ENCODE results near the gene DNASE2.
A peak's percentile ranks its signal among the peaks of the same experiment; 100 is the strongest.

The DNASE2 gene

GRCh38 chr19:12838182-12838885 is 42.9 kb downstream of the DNASE2 start, which contains the start of gene MAST1:
Gene MAST1, plus strand, starts transcription at chr19:12838515. Its CDS starts 58 bp downstream, at chr19:12838573.
- no peak within 1 kb of the TSS for H3K27ac ChIP-seq (ENCODE audit: low read length)
- peaks cover 73% of the 10 kb centered on the region for H3K27me3 ChIP-seq (ENCODE audit: low read depth, low read length)
- no peaks in the 10 kb centered on the region for H3K9me3 ChIP-seq (ENCODE audit: control insufficient read depth in 1 of 2, low read length in 2 of 2)
- peak within 1 kb of the TSS in 1 of 2 donors; percentile 38 for H3K4me3 ChIP-seq (ENCODE audit: low read depth in 1 of 2, low read length in 2 of 2)
- no peaks in the 10 kb centered on the region for H3K36me3 ChIP-seq (ENCODE audit: control insufficient read depth in 1 of 2, insufficient read depth in 2 of 2, low read length in 2 of 2)
- peaks cover 0 to 31% of the 10 kb centered on the region in 2 donors for H3K4me1 ChIP-seq (ENCODE audit: control insufficient read depth in 1 of 2, insufficient read depth in 2 of 2, low read length in 2 of 2)

GRCh38 chr19:12837225-12837624 is 44.0 kb downstream of the DNASE2 start:
- no peak overlapping the region for H3K27ac ChIP-seq (ENCODE audit: low read length)
- peaks cover 0 to 42% of the 10 kb centered on the region in 2 donors for H3K4me1 ChIP-seq (ENCODE audit: control insufficient read depth in 1 of 2, insufficient read depth in 2 of 2, low read length in 2 of 2)
- no peak overlapping the region for H3K4me3 ChIP-seq (ENCODE audit: low read depth in 1 of 2, low read length in 2 of 2)
- H3K27me3 ChIP-seq (ENCODE audit: low read depth, low read length): peaks cover 83% of the 10 kb centered on the region
- no peaks in the 10 kb centered on the region for H3K36me3 ChIP-seq (ENCODE audit: control insufficient read depth in 1 of 2, insufficient read depth in 2 of 2, low read length in 2 of 2)
- no peaks in the 10 kb centered on the region for H3K9me3 ChIP-seq (ENCODE audit: control insufficient read depth in 1 of 2, low read length in 2 of 2)

DNA sequence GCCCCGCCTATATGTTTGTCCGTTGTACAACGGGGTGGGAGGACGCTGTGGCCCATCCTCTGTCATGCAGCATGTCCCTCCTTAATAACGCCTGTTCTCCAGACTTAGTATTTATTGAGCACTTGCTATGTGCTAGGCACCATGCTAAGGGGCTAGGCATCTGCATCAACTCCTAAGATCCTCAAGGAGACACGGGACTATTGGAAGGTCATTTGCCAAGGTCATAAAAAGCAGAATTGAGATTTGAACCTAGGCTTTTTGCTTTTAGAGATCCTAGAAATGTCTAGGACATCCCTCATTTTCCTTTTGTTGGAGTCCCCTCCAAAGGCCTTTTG is 44.8 kb downstream of the DNASE2 start:
- Histone ChIP-seq H3K36me3 (ENCODE audit: control insufficient read depth in 1 of 2, insufficient read depth in 2 of 2, low read length in 2 of 2) (no peaks in the 10 kb centered on the region), H3K27me3 (ENCODE audit: low read depth, low read length) (peaks cover 83% of the 10 kb centered on the region), H3K9me3 (ENCODE audit: control insufficient read depth in 1 of 2, low read length in 2 of 2) (no peaks in the 10 kb centered on the region), H3K4me1 (ENCODE audit: control insufficient read depth in 1 of 2, insufficient read depth in 2 of 2, low read length in 2 of 2) (peaks cover 0 to 44% of the 10 kb centered on the region in 2 donors), H3K27ac (ENCODE audit: low read length) (no peak overlapping the region), H3K4me3 (ENCODE audit: low read depth in 1 of 2, low read length in 2 of 2) (no peak overlapping the region)

DNA sequence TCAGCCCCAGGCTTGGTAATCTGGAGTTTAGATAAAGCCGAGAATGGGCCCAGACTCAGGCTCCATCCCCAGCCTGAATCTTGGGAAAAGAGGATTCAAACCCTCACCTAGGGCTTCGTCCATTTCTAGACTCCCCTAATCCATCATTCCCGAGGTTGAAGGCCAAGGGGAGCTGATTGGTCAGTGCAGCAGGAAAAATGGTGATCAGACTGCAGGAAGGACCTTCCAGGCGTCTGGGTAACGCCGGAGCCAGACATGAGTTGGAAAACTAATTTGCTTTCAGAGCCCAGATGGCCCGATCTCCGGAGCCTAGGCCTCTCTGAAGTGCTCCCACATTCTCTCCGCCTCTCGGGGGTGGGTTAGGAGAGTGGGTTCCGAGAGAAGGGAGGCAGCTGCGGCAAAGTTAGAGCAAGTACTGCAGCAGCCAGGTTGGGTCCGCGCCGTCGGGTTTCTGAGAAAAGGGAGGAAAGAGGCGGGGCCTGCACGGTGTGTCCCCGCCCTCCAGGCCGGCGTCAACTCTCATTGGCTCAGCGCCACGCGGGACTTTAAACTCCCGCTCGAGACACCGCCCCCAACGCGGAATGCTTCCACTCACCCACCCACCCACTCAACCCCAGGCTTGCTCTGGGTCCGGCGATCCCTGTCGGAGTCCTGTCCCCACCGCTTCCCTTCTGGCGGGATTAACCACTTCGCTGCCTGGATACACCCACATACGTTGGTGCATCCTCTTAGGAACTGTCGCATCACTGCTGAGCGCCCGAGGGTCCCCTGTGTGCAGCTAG is 46.1 kb downstream of the DNASE2 start:
- H3K36me3 ChIP-seq (ENCODE audit: control insufficient read depth in 1 of 2, insufficient read depth in 2 of 2, low read length in 2 of 2): no peaks in the 10 kb centered on the region
- no peak overlapping the region for H3K27ac ChIP-seq (ENCODE audit: low read length)
- peaks cover 0 to 34% of the 10 kb centered on the region in 2 donors for H3K4me1 ChIP-seq (ENCODE audit: control insufficient read depth in 1 of 2, insufficient read depth in 2 of 2, low read length in 2 of 2)
- no peaks in the 10 kb centered on the region for H3K9me3 ChIP-seq (ENCODE audit: control insufficient read depth in 1 of 2, low read length in 2 of 2)
- H3K4me3 ChIP-seq (ENCODE audit: low read depth in 1 of 2, low read length in 2 of 2): no peak overlapping the region
- peaks cover 80% of the 10 kb centered on the region for H3K27me3 ChIP-seq (ENCODE audit: low read depth, low read length)

- Histone ChIP-seq H3K36me3 (ENCODE audit: control insufficient read depth in 1 of 2, insufficient read depth in 2 of 2, low read length in 2 of 2) (no peaks in the 10 kb centered on the region), H3K4me1 (ENCODE audit: control insufficient read depth in 1 of 2, insufficient read depth in 2 of 2, low read length in 2 of 2) (peaks cover 0 to 34% of the 10 kb centered on the region in 2 donors), H3K9me3 (ENCODE audit: control insufficient read depth in 1 of 2, low read length in 2 of 2) (no peaks in the 10 kb centered on the region), H3K27me3 (ENCODE audit: low read depth, low read length) (peaks cover 79% of the 10 kb centered on the region), H3K4me3 (ENCODE audit: low read depth in 1 of 2, low read length in 2 of 2) (peak within 1 kb of the TSS in 1 of 2 donors; percentile 56), H3K27ac (ENCODE audit: low read length) (no peak within 1 kb of the TSS)
Observed at GRCh38 chr19:12834566-12834943, 46.7 kb downstream of the DNASE2 start, which contains the start of gene RTBDN. Gene RTBDN, minus strand, starts transcription at chr19:12834579. Its CDS starts 4,600 bp downstream, at chr19:12829979.

DNA sequence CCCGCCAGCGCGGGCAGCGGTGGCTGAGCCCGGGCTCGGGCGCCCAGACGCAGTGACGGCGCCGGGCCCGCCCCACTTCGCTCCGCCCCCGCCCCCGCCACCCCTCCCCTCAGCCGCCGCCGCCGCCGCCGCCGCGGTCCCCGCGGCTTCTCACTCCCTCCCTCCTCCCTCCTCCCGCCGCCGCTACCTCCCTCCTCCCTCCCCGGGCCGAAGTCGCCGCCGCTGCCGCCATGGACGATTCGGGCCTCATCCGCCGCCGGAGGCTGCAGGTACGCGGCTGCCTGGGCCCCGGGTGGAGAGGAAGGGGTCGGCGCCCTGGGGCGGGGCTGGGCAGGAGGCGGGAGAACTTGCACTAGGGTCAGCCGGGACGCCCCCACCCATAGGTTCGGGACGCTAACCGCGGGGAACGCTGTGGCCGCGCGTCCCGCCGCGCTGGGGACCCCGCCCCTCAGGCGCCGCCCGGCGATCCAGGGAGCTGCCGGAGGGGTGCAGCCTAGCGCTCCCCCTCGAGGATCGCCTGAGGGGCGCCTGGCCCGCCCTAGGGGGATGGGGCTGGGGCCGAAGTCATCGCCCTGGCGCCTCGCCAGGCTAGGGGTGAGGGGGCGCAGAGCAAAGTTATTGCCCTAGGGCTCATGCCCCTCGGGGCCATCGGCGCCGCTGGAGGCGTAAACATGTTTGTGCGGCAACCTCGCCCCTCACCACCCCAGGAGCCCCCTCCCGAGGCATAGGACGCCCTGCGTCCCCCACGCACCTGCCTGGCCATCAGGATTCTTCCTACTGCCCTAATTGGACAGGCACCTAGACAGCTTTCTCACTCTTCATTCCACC is 47.3 kb downstream of the DNASE2 start:
- Histone ChIP-seq H3K27me3 (ENCODE audit: low read depth, low read length) (peaks cover 77% of the 10 kb centered on the region), H3K4me1 (ENCODE audit: control insufficient read depth in 1 of 2, insufficient read depth in 2 of 2, low read length in 2 of 2) (peaks cover 0 to 33% of the 10 kb centered on the region in 2 donors), H3K27ac (ENCODE audit: low read length) (no peak overlapping the region), H3K9me3 (ENCODE audit: control insufficient read depth in 1 of 2, low read length in 2 of 2) (no peaks in the 10 kb centered on the region), H3K36me3 (ENCODE audit: control insufficient read depth in 1 of 2, insufficient read depth in 2 of 2, low read length in 2 of 2) (no peaks in the 10 kb centered on the region), H3K4me3 (ENCODE audit: low read depth in 1 of 2, low read length in 2 of 2) (peak overlapping the region in 1 of 2 donors; percentile 56)

DNA sequence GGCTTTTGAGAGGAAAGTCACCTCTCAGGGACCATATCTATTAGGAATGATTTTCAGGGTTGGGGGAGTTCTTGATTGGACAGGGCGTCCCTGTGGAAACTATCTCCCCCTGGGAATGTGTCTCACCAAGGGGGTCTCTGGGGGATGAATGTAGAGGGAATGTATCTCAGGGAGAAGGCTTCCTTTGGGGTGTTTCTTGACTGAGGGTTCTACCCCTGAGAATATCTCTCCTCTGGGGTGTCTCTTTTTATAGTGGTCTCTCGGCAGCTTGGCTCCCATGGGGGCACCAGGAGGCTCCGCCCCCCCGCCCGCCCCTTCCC is 47.9 kb downstream of the DNASE2 start:
- peaks cover 79% of the 10 kb centered on the region for H3K27me3 ChIP-seq (ENCODE audit: low read depth, low read length)

DNA sequence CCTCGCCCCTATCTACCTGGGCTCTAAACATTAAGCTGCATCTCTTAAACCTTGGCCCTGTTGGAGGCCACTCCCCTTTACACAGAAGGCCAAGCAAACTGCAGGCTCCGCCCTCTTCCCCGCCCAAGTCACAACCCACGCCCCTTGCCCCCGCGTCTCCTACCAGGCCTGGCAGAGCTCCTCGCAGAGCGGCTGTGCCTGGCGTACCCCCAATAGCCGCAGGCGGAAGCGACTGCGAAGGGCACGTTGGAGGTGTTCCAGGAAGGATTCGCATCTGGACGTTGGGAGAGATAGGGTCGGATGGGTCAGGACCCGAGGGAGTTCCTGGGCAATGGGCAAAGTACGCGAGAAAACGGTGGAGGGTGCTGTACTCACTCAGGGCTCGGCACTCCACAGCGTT is 52.8 kb downstream of the DNASE2 start:
- no peaks in the 10 kb centered on the region for H3K36me3 ChIP-seq (ENCODE audit: control insufficient read depth in 1 of 2, insufficient read depth in 2 of 2, low read length in 2 of 2)
- peaks cover 42% of the 10 kb centered on the region for H3K27me3 ChIP-seq (ENCODE audit: low read depth, low read length)
- H3K4me3 ChIP-seq (ENCODE audit: low read depth in 1 of 2, low read length in 2 of 2): no peak overlapping the region
- peaks cover 0 to 22% of the 10 kb centered on the region in 2 donors for H3K4me1 ChIP-seq (ENCODE audit: control insufficient read depth in 1 of 2, insufficient read depth in 2 of 2, low read length in 2 of 2)
- H3K9me3 ChIP-seq (ENCODE audit: control insufficient read depth in 1 of 2, low read length in 2 of 2): no peaks in the 10 kb centered on the region
- no peak overlapping the region for H3K27ac ChIP-seq (ENCODE audit: low read length)

More for the DNA sequence above, 47.9 kb downstream of the DNASE2 start:
- no peak overlapping the region for H3K27ac ChIP-seq (ENCODE audit: low read length)
- no peak overlapping the region for H3K4me3 ChIP-seq (ENCODE audit: low read depth in 1 of 2, low read length in 2 of 2)
- peaks cover 0 to 29% of the 10 kb centered on the region in 2 donors for H3K4me1 ChIP-seq (ENCODE audit: control insufficient read depth in 1 of 2, insufficient read depth in 2 of 2, low read length in 2 of 2)
- H3K36me3 ChIP-seq (ENCODE audit: control insufficient read depth in 1 of 2, insufficient read depth in 2 of 2, low read length in 2 of 2): no peaks in the 10 kb centered on the region
- H3K9me3 ChIP-seq (ENCODE audit: control insufficient read depth in 1 of 2, low read length in 2 of 2): no peaks in the 10 kb centered on the region

GRCh38 chr19:12825254-12826131 is 55.8 kb downstream of the DNASE2 start:
- no peak overlapping the region for H3K27ac ChIP-seq (ENCODE audit: low read length)
- H3K36me3 ChIP-seq (ENCODE audit: control insufficient read depth in 1 of 2, insufficient read depth in 2 of 2, low read length in 2 of 2): no peaks in the 10 kb centered on the region
- H3K27me3 ChIP-seq (ENCODE audit: low read depth, low read length): peaks cover 16% of the 10 kb centered on the region
- H3K9me3 ChIP-seq (ENCODE audit: control insufficient read depth in 1 of 2, low read length in 2 of 2): peaks cover 0 to 3% of the 10 kb centered on the region in 2 donors
- H3K4me3 ChIP-seq (ENCODE audit: low read depth in 1 of 2, low read length in 2 of 2): no peak overlapping the region
- H3K4me1 ChIP-seq (ENCODE audit: control insufficient read depth in 1 of 2, insufficient read depth in 2 of 2, low read length in 2 of 2): peaks cover 0 to 8% of the 10 kb centered on the region in 2 donors
